NOMO-1 treated with DMSO at 0.1 percent for 48 hours (cell line): Measurements from ENCODE around the gene S100A9.
"Not testable (repeated sequence)": the region's sequence is repeated elsewhere in the genome, so short reads cannot be mapped to it uniquely, and the experiment has no call there.

Experiments used
- DNase-seq: peaks from one replicate; lab custom pipeline; 2025; ENCODE audit not compliant: unreplicated experiment; lab: John Stamatoyannopoulos, UW

Gene S100A9

DNA sequence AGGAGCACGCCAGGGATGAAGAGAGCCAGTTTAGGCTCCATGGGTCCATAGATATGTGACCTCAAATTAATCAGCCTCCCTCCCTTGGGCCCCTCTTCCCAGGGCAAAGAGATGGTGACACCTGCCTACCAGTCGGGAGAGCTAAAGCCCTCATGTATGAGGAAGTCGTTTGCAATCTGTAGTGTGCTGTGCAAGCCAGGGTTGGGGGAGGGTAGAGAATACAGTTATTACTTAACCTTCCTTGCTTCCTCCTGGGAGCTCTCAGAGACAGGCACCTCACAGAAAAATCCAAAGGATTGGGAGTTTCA lies 13.0 kb upstream of the S100A9 start:
- peak; percentile 82 for DNase-seq

DNA sequence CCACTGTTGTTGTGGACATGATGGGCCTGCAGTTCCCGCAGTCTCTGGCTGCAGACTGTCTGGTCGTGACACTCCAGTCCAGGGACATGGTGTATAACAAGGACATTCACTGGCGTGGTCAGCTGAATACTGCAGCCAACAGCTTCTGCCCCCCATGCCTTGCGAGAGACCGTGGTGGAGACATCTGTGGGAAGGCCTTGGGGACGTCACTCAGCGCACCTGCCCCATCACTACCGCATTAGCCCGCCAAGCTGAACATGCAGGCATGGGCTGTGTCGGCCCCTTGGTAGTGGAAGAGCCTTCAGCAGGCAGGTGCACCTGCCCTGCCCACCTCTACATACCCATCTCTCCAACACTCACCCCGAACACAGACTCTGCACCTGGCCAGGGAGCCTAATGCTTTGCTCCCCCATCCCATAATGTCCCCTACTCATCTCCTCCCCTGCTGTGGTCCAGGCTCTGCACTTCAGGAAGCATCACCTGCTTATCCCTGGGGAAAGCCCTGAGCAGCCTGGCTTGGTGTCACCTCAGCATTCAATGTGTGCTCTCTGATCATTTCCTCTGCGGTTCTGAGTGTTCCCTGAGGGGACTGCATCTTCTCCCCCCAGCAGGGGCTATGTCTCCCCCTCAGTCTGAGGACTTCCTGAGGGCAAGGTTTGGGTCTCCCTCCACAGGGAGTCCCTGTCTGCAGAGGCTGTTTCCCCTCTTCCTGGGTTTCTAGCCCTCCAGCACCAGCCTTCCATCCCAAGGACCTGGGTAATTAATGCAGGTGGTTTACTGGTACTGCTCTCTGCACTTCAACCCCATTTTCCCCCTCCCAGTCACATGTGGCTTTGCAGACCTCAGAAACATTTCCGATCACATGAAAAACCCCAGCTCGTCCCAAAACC lies 12.2 kb upstream of the S100A9 start:
- no peak for DNase-seq

DNA sequence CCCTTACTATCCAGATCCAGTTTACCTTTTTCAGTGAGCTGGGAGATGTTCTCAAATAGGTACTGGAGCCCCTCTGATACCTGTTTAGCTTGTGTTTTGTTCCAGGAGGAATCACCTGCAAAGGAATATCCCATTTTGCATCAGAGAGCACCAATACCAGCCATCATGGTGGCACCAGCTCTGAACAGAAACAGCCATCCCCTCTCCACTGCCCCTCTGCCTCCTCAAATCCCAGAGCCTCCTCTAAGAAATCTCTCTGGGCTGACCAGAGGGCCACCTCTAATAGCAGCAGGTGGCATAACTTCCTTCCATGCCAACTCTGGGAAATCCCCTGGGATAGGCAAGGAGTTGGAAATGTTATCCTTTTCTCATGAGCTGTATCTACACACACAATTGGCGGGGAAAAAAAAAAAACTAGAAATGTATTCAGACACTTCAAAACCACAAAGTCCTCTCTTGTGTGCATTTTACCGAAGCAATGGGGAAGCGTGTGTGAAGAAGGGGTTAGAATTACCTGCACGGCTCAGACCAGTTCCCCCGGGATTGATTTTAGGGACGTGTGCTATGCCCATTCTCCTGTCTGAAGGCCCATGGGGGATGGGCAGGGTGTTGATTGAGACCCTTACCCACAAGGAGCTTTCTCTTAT lies 11.5 kb upstream of the S100A9 start:
- DNase-seq, result no peak

DNA sequence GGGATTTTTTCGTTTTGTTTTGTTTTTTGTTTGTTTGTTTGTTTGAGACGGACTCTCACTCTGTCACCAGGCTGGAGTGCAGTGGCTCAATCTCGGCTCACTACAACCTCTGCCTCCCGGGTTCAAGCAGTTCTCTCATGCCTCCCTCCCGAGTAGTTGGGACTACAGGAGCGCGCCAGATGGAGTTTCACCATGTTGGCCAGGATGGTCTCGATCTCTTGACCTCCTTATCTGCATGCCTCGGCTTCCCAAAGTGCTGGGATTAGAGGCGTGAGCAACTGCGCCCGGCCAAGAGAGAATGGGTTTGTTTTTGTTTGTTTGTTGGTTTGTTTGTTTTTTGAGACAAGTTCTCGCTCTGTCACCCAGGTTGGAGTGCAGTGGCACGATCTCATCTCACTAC lies 10.6 kb upstream of the S100A9 start:
- DNase-seq, result not testable (repeated sequence)

DNA sequence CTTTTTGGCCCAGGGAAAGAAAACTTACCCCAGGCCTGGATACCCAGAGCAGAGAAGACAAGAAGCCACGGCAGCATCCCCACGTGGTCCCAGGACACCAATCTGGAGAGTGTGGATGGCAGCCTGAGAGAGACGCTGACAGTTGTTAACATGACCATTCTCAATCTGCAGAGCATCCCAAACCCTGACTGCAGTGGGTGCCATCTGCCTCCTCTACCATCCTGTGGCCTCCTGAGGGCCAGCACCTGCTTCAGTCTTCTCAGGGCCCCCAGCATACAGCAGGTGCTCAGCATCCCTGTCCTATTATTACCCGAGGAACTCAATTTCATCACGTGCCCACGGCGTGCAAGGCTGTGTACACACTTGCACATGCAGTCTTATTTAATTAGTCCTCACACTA lies 9.8 kb upstream of the S100A9 start:
- DNase-seq, result no peak

DNA sequence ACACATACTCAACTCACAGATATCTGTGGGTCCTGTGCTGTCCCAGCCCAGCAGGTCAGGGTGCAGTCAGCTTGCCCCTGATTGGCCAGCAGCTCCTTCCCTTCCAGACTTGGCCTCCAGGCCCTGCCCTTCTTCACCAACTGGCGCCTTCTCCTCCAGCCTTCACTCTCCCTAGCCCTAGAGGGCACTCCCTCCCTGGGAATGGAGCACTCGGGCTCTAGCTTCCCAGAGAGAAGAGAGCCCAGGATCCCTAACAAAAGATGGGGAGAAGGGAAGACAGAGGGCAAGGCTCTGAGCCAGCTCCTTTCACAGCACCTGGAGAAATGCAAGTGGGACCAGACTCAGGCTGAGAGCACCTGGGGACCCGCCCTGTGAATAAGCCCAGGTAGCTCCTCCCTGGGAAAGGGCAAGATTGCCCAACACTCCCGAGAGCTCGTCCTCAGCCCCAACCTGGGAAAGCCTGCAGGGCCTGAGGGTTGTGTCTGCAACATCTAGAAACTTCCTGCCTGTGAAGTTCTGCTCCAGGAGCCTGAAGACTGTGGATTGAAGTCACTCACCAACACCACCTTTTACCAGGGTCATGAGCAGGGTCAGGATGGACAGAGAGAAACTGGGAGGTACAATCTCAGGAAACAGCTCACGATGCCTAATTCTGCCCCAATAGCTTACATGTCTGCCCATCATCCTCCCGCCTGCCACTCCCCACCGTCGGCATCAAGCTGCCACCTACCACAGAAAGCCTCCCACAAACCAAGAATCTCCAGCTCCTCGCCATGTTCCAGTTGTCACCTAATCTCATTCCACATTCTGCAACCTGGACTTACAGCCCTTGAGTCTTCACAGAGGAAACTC lies 8.9 kb upstream of the S100A9 start, which contains the start of gene PGLYRP4:
PGLYRP4 (minus strand) TSS at position 331 of the 852 bp plus-strand sequence. CDS start 909 bp downstream, outside the sequence.
- no peak for DNase-seq

DNA sequence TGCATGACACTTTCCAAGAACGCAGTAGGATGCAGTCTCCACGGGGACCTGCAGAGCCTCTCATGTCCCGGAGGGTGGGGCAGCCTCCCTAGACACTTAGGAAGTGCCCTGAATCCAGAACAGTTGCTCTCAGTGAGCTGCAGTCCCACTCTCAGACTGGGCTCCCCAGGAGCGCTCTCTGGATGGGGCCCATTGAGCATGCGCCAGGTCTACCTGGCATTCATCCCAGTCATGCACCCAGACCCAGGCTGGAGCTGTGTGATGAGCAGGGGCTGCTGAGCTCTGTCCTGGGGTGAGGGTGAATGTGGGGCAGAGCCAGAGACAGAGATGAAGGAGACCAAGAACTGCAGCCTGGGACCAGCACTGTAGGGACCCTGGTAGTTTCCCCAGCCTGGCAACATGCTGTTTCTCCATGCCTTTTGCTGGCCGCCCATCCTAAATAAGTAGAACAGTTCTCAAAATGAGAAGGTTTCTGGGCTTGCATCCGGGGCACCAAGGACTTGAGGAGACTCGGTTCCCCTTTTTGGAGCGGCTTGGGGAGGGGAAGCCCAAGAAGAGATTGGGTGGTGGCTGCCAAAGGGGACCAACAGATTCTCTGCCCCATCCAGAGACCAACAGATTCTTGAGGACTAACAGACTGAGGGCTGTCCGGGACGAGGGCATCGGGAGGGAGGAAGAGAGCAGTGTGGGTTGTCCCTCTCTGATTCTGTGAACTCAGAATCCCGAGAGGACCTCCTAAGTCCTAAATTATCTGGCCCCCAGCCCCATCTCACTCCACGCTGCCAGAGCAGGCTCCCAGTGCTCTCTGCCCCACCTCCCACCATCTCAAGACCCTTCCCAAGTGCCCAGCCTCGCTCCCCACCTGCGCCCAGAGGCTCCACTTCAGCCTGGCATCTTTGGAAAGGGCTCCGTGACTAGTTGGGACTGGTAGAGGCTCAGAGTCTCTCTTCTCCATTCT lies 8.0 kb upstream of the S100A9 start:
- DNase-seq, result peak; percentile 20

DNA sequence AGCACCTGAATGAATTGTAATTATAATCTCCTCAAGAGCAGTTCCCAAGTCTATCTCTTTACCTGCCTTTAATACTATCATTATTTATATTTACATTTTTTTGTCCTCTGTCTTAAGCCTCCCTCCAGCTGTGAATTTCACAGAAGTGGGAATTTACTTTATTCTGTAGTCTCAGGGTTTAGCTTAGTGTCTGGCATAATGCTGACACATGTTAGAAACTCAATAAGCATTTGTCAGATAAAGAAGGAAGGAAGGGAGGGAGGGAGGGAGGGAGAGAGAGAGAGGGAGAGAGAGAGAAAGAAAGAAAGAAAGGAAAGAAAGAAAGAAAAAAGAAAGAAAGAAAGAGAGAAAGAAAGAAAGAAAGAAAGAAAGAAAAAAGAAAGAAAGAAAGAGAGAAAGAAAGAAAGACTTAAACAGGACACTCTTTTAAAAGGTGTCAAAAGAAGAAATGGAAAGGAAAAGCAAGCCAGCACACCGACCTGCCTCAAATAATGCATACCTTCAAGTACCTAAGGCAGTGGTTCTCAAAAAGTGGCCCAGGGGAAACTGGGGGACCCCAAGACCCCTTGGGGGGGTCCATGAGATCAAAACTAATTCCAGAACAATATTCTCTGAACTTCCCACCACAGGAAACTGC lies 7.2 kb upstream of the S100A9 start:
- no peak for DNase-seq

DNA sequence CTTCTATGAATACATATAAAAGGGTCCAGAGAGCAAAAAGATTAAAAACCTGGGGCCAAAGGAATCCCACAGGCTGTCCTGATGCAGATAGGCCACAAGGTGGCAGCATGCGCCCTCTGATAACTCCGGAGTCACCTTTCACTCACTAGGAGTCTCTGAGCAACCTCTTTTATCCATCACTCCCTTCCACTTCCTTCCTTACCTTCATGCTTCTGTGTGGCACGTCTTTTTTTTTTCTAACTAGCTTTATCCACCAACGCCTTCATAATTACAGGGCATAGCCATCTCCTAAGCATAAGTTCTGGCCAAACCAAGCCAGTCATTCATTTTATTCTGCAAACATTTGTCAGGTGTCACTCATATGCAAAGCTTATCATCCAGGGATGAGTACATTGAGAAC lies 5.1 kb upstream of the S100A9 start:
- DNase-seq, result peak; percentile 72

DNA sequence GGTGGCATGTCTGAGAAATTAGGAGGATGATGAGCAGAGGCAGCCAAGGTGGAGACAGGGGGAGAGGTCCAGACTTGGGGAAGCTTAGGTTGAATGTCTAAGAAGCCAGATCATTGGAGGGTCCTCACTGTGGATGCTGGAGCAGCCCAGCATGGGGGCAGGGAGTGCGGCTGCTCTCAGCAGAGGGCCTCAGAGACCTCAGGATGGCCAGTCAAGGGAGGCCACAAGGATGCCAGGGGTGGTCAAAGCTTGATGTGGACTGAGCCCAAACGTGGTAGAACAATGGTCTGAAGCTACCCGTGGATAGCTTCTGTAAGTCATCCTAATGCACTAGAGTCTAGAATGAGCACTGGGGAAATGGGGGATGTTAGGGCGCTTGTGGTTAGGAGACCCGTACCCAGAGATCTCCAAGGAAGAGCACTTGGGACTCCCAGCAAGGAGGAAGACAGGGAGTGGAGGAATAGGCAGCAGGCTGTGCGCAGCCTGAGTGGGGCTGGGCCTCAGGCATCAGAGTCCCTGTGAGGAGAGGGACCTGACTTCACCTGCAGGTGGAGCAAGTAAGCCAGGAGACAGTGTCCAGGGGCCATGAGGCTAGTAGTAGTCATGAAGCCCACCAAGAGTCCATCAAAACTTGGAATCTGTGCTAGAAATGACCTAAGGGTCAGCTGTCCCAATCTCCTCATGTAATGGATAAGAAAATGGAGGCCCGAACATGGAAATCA lies 4.3 kb upstream of the S100A9 start:
- no peak for DNase-seq

DNA sequence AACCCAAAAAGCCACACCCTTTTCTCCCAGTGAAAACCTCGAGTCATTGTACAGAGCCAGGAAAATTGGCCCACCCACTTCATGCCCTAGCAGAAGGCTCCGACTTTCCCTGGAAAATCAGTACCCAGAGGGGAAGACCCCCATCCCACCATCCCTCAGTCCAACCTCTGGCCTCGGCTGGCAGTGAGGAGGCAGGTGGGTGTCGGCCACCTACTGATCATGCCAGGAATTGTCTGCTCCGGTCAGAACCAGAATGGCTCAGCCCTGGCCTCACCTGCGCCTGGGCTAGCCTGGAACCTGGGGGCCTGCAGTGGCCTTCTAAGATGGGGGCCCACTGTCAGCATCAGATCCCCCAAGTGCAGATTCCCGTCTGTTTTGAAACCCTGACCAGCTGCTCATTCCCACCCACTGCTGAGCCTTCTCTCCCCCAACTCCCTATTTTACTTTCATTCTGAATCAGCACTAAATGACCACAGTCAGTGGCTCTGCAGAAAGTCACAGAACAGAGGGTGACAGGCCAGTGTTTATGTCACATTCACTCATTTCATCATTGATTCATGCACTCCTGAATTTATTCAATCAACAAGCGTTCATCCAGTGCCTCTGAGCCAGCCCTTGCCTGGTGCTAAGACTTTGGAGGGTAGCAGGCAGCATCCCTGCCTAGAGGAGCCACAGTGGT lies 3.0 kb upstream of the S100A9 start:
- DNase-seq, result no peak

DNA sequence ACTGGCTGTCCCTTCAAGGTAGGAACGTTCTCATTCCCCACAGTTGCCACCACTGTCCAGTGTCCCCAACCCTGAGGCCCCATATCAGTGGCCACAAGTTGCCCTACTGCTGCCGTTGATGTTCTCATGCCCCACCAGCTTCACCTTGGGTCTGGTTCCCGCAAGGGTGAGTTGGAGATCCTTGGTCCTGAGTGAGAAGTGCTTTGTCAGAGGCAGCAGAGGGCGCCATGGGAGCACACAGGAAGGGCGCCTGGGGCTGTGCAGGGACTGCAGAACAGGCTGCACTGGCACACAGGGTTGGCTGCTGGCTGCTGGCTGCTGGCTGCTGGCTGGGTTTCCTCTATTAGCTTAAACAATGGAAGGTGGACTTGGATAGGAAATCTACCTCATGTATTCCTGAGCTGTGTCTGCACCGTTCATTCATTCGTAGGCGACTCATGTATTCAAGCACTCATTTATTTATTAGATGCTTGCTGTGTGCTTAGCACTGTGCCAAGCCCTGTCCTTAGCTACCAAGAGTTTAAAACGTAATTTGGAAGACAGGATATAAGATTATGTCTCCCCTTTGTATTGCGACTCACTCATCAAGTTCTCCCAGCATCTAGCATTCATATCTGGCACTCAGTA lies 2.1 kb upstream of the S100A9 start:
- peak; percentile 93 for DNase-seq

DNA sequence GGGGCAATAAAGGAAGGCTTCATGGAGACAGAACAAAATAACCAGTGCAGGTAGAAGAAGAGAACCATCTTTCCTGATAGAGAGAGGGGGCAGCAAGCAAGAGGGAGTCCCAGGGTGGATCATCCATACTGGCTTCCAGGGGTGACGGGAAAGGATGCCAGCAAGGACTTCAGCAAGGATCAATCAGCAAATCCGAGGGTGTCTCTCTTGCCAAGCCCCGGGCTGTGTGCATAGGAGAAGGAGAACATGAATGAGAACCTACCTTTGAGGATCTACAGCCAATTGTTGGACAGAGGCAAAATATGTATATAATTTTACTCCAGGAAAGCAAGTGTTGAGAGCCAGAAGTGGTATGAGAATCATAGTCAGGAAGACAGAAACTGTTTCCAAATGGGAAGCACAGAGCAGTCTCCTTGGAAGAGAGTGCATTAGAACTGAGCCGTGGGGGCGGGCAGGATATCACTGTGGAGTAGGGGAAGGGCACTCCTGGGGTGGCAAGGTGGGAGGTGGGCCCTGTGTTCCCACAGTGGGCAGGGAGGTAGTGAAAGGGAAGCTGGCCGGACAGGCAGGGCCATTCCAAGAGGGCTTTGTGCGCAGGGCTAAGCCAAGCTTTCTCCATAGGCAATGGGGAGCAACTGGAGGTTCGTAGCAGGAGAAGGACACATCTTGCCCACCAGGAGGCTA lies 1.1 kb upstream of the S100A9 start:
- DNase-seq, result no peak

DNA sequence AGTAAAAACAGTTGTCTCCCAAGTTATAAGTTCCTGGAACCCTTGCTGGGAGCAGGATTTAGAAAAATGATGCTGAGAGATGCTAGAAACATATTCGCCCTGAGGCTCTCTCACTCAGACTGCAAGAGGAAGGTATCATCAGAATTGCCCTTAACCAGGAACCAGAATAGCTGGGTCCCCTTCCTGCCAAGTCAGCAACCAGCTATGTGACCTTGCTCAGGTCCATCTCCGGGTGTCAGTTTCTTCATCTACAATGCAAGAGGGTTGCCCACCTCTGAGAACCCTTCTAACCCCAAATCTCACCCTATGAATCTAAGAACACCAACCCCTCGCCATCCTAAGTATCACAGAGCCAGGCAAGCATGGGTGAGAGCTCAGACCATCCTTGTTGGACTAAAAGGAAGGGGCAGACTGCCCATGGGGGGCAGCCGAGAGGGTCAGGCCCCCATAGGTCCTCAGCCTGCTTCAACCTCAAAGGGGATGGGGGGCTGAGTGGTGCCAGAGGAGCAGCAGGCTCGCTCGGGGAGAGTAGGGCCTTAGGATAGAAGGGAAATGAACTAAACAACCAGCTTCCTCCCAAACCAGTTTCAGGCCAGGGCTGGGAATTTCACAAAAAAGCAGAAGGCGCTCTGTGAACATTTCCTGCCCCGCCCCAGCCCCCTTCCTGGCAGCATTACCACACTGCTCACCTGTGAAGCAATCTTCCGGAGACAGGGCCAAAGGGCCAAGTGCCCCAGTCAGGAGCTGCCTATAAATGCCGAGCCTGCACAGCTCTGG lies 390 bp upstream of the S100A9 start:
- DNase-seq, result peak; percentile 88

DNA sequence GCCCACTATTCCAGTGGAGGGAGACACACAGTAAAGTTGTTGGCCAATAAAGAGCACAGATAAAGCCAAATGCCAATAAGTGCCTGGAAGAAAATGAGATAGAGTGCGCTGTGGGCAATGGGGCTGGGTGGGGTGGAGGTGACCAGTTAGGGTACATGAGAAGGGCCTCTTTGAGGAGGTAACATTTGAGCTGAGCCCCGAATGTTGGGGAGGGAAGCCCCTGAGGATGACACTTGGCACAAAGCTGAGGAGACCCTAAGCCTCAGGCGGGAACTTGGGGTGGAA lies 979 bp downstream of the S100A9 start:
- DNase-seq, result no peak

DNA sequence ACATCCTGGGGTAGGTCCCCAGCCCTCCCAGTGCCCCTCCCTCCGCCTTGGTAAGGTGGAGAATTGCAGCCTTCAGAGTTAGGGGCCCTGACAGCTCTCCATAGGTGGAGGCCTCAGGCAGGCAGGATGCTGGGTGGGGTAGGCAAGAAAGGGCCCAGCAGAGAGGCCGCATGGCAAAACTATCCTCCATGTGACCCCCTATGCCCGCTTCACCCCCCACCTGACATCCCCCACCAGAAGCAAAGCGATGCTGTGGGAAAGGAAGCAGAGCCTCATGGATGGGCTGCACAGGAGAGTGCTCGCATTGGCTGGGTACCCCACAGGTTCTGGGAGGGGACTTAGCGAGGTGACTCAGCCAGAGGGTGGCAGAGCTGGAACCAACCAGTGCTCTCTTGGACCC lies 1.6 kb downstream of the S100A9 start:
- DNase-seq, result no peak

DNA sequence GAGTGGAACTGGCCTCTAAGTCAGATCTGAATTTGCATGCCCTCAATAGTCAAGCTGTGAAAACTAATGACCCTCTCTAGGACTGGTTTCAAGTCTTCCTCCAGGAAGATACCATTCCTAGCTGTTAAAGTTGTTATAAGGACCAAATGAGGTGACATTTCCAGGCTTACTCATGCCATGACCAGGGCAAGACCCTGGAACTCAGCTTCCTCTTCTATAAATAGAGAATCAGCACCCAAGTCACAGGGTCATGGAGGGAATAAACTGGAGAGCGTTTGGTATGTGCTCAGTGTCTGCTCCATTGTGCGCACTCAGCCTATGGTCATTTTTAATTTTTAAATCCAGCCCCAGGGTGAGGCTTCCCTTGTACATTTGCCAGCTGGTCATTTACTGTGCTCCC lies 2.5 kb downstream of the S100A9 start:
- DNase-seq, result no peak
